GM19240 (cell line): ENCODE measurements around the gene LLGL2.
"Not testable (repeated sequence)": the region's sequence is repeated elsewhere in the genome, so short reads cannot be mapped to it uniquely, and the experiment has no call there.

Experiments
- DNase-seq: peaks from one replicate; pipeline ENCODE4 v3.0.0; 2011; ENCODE audit warnings: low spot score; ENCODE audit not compliant: insufficient read length

Gene LLGL2, protein sequence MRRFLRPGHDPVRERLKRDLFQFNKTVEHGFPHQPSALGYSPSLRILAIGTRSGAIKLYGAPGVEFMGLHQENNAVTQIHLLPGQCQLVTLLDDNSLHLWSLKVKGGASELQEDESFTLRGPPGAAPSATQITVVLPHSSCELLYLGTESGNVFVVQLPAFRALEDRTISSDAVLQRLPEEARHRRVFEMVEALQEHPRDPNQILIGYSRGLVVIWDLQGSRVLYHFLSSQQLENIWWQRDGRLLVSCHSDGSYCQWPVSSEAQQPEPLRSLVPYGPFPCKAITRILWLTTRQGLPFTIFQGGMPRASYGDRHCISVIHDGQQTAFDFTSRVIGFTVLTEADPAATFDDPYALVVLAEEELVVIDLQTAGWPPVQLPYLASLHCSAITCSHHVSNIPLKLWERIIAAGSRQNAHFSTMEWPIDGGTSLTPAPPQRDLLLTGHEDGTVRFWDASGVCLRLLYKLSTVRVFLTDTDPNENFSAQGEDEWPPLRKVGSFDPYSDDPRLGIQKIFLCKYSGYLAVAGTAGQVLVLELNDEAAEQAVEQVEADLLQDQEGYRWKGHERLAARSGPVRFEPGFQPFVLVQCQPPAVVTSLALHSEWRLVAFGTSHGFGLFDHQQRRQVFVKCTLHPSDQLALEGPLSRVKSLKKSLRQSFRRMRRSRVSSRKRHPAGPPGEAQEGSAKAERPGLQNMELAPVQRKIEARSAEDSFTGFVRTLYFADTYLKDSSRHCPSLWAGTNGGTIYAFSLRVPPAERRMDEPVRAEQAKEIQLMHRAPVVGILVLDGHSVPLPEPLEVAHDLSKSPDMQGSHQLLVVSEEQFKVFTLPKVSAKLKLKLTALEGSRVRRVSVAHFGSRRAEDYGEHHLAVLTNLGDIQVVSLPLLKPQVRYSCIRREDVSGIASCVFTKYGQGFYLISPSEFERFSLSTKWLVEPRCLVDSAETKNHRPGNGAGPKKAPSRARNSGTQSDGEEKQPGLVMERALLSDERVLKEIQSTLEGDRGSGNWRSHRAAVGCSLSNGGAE

DNA sequence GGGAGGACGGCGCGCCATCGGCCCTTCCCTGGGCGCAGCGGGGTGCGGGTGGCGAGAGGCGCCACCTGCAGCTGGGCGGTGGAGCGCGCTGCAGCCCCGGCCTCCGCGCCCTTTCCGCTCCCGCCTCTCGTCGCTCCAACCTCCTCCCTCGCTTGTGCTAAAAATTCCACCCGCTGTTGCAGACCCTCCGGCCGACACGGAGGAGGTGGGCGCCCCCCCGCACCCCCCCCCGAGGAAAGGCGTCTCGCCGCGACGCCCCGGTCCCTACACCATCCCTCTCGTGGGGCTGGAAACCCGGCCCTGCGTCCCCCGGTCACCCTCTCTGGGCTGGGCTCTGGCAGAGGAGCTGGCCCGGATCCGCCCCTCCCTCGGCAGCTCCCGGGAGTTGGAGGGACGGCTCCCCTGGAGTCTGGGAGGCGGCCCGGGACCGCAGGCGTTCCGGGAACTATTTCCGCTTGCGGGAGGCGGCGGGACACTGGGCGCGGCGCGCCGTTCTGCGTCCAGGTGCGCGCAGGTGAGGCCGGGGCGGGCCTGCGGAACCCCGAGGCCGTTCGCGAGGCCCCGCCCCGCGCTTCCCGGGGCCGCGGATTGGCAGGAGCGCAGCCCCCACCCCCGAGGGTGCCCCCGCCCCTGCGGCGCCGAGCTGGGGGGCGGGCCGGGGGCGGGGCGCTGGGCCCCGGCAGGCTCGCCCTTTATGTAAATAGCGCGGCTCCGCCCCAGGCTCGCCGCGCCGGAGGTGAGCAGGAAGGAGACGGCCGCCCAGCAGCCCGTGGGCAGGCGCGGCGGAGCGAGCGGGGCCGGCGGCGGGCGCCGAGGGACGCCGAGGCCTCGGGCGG lies at the start of gene LLGL2:
LLGL2 (plus strand) TSS at position 728 of the 836 bp plus-strand sequence. CDS start 17,730 bp downstream, outside the sequence.
- DNase-seq: peak; percentile 89

GRCh38 chr17:75475851-75476250 lies 49.6 kb upstream of the LLGL2 start:
- no peak for DNase-seq

DNA sequence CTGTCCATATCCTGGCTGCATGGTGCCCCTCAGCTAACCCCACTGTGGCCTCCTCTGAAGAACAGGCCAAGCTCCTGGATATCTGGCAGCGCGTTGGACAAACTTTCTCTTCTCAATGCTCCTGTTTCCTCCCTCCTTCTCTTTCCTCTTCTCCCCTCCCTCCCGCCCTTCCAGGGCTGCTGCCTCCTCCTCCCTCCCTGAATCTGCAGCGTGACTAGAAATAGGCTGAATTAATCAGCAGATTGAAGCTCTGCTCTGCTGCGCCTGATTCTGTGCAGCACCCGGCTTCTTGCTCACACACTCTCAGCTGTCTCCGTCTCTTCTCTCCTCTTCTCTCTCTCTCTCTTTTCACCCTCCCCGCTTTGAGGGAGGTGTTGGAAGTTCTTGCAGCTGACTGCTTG lies 49.2 kb upstream of the LLGL2 start:
- DNase-seq: no peak

- no peak for DNase-seq
Observed at GRCh38 chr17:75476752-75477489, 48.6 kb upstream of the LLGL2 start.

- DNase-seq: not testable (repeated sequence)
Observed at GRCh38 chr17:75477490-75477862, 48.0 kb upstream of the LLGL2 start.

GRCh38 chr17:75478508-75478907 lies 47.0 kb upstream of the LLGL2 start:
- no peak for DNase-seq

DNA sequence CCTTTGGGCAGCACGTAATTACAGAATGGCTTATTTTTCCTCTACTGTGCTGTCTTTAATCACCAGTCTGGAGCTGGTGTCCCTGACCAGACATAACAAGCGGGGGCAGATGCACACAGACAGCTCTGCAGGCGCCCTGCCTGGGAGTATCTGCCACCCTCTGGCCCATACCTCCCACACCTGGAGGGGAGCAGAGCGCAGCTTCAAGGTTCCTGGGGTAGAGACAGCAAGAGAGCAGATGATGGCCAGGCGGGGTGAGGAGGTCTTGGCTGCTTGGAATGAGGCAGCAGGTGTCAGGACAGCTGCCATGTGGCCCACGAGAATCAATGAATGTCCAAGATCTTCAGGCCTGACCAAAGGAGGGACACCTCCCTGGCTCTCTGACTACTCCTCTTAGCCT lies 45.2 kb upstream of the LLGL2 start:
- no peak for DNase-seq

DNA sequence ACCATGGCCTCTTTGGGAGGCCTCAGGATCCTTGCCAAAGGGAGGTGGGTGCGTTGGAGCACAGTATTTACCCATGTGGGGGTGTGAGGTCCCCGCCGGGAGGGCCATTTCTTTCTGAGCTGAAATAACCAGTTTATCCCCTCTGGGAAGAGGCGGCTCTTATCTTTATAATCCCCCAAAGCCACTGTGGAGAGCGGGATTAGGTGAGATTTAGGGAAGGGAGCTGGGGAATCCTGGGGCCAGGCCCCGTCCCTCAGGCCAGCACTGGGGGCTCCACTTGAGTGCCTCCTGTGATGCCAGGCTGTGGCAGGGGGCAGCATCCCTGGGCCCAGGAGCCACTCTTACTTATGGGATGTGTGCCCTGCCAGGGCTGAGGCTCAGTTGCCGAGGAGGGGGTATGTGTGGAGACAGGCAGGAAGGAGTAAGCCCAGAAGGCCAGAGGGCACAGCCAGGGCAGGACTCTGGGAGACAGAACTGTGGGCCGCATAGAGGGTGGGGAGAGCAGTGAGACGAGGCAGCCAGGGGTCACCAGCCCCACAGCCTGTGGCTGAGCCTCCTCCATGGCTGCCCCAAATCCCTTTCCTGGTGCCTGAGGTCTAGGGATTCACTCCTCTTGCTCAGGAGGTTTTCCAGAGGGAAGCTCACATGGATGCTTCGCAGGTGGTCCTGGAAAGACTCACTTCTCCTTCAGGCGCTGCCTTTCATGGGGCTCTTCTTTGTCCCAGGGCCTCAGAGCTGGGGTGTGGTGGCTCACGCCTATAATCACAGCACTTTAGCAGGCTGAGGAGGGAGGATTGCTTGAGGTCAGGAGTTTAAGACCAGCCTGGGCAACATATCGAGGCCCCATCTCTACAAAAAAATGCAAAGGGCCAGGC lies 44.1 kb upstream of the LLGL2 start:
- DNase-seq: no peak

DNA sequence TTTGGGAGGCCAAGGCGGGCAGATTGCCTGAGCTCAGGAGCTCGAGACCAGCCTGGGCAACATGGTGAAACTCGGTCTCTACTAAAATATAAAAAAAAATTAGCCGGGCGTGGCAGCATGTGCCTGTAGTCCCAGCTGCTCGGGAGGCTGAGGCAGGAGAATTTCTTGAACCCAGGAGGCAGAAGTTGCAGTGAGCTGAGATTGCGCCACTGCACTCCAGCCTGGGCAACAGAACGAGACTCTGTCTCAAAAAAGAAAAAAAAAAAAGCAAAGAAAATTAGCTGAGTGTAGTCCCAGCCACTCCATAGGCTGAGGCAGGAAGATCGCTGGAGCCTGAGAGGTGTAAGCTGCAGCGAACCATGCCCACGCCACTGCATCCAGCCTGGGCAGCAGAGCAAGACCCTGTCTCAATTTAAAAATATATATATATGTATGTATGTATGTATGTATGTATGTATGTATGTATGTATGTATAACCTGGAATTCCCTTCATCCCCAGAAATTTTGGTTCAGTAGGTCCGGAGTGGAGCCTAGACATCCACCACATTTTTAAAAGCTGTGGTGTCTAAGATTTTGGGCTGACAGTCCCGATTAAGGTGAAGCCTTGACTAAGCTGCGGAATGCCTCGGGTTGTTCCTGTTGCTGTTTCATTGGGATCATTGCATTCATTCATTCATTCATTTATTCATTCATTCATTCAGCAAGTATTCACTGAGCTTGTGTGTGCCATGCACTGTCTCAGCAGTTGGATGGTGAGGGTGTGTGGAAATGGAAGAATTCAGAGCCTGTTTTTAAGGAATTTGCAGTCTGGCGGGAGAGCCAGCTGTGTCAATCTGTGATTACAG lies 43.2 kb upstream of the LLGL2 start:
- DNase-seq: no peak

- DNase-seq: no peak
Observed at GRCh38 chr17:75485688-75486087, 39.8 kb upstream of the LLGL2 start.

DNA sequence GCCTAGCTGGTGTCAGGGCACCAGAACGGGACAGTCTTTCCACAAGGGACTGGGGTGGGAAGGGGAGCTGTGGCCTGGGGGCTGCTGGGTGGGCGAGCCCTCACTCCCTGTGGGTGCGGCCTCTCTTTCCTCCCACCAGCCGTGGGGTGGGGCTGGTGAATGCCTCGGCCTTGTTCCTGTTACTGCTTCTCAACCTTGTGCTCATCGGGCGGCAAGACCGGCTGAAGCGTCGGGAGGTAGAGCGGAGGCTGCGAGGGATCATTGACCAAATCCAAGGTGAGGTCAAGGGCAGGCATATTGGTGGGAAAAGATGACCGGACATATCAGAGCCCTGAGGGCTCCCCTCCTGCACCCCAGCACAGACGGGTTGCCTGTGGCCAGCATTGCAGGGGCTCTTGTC lies 39.3 kb upstream of the LLGL2 start:
- DNase-seq: no peak

DNA sequence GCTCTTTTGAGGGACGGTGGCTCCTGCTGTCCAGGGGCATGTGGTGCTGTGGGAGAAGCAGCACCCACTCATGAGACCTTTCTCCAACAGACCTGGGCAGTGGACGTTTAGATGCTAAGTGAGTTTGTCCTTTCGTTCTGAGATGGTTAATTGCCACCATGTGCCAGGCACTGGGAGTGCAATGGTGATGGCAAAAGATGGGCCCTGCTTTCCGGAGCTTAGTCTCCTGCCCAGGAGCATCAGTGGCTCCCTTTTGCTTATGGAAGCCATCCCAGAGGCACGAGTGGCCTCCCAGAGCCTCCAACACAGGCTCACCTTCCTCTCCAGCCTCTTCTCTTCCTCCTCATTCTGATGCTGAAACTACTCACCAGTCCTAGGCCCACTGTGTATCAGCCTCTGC lies 38.5 kb upstream of the LLGL2 start:
- no peak for DNase-seq

- peak; percentile 82 for DNase-seq
Observed at GRCh38 chr17:75487351-75488070, 38.0 kb upstream of the LLGL2 start.

- DNase-seq: no peak
Observed at GRCh38 chr17:75488693-75489510, 36.6 kb upstream of the LLGL2 start.

- DNase-seq: no peak
Observed at GRCh38 chr17:75489511-75489955, 36.0 kb upstream of the LLGL2 start.

- DNase-seq: no peak
Observed at GRCh38 chr17:75490173-75490743, 35.2 kb upstream of the LLGL2 start.
